GM12878 (cell line): ENCODE data around the gene ZNF506. TPM values are rescaled to one million over a fixed set of nuclear protein-coding genes. Genes with fewer than 3 reads are reported as not detected.

Experiments
- ATAC-seq: fragments of 200-7000 bp; cut with Tn5 transposase; 3 replicates; pipeline ENCODE4 v1.9.1; 2020; ENCODE audit warnings: mild to moderate bottlenecking, moderate library complexity
- BruUV-seq: library from RNA; stranded (reverse); fragments of 400-500 nt; replicated peaks from 2 replicates; lab custom pipeline; 2021; lab: Mats Ljungman, UMichigan
- CTCF ChIA-PET: fragments of 300-600 bp; sonication (Branson Sonifier 250); formaldehyde crosslinking; extraction: SDS; loops from one replicate; lab custom pipeline; 2021; ENCODE audit warnings: inconsistent platforms; lab: Yijun Ruan, JAX
- POLR2A ChIA-PET: fragments of 350-600 bp; formaldehyde crosslinking; extraction: SDS; loops from one replicate; lab custom pipeline; 2021; ENCODE audit warnings: inconsistent platforms; lab: Charles Lee
- RAD21 ChIA-PET: fragments of 300-600 bp; sonication (Branson Sonifier 250); formaldehyde crosslinking; loops from one replicate; lab custom pipeline; 2023; ENCODE audit warnings: antibody characterized with exemption; ENCODE audit not compliant: unreplicated experiment; lab: Charles Lee
- SMC1A ChIA-PET: fragments of 300-600 bp; sonication (Branson Sonifier 250); formaldehyde crosslinking; loops from one replicate; lab custom pipeline; 2023; ENCODE audit not compliant: unreplicated experiment, uncharacterized antibody; lab: Charles Lee
- DNase-seq: peaks from one replicate; pipeline ENCODE4 v3.0.0-alpha.2; 2011; ENCODE audit warnings: low read depth, low spot score
- FAIRE-seq: peaks from 3 replicates; lab custom pipeline; 2011; peaks lifted over from hg19 to GRCh38; lab: Jason Lieb, UNC
- H2AFZ ChIP-seq: 2 replicates; pipeline ENCODE4 v1.6.0; 2011; ENCODE audit warnings: low read depth, low read length, control low read depth; ENCODE audit not compliant: control insufficient read depth
- H3K27ac ChIP-seq: 2 replicates; pipeline ENCODE4 v1.5.1; 2011; ENCODE audit warnings: control low read depth; ENCODE audit not compliant: control insufficient read depth, insufficient read depth
- H3K27me3 ChIP-seq, 2 experiments: replicated peaks in 1 of 2; 2 replicates each; pipeline versions ENCODE4 v1.6.0 to v1.6.1; 2011; ENCODE audit warnings: low read length in 1 of 2; ENCODE audit not compliant: control insufficient read depth in 2 of 2, insufficient read depth in 2 of 2
- H3K36me3 ChIP-seq, 2 experiments: 2 replicates each; pipeline ENCODE4 v1.5.1; 2011; ENCODE audit warnings: low read length in 1 of 2; ENCODE audit not compliant: control insufficient read depth in 2 of 2, insufficient read depth in 2 of 2
- H3K4me1 ChIP-seq: 2 replicates; pipeline ENCODE4 v1.6.1; 2011; ENCODE audit warnings: mild to moderate bottlenecking, low read length, moderate library complexity, mixed read lengths; ENCODE audit not compliant: control insufficient read depth, insufficient read depth
- H3K4me2 ChIP-seq: 2 replicates; pipeline ENCODE4 v1.6.0; 2011; ENCODE audit warnings: control low read depth; ENCODE audit not compliant: control insufficient read depth, insufficient read depth
- H3K4me3 ChIP-seq: fragments of 200-600 bp; sonication (generic); 2 replicates; pipeline ENCODE4 v1.5.1; 2016
- H3K79me2 ChIP-seq: 2 replicates; pipeline ENCODE4 v1.6.0; 2011; ENCODE audit warnings: low read length; ENCODE audit not compliant: control insufficient read depth, insufficient read depth
- H3K9ac ChIP-seq: 2 replicates; pipeline ENCODE4 v1.8.0; 2011; ENCODE audit warnings: low read length, control low read depth, mixed read lengths; ENCODE audit not compliant: control insufficient read depth, insufficient read depth
- H3K9me3 ChIP-seq: replicated peaks from 3 replicates; pipeline ENCODE4 v1.5.1; 2011; ENCODE audit warnings: mild to moderate bottlenecking, low read length; ENCODE audit not compliant: control insufficient read depth, insufficient read depth
- H4K20me1 ChIP-seq: 2 replicates; pipeline ENCODE4 v1.6.0; 2011; ENCODE audit not compliant: control insufficient read depth, insufficient read depth
- POU2F2 ChIP-seq: IDR thresholded peaks from 3 replicates; pipeline ENCODE4 v1.6.1; 2011; ENCODE audit warnings: low read depth, mild to moderate bottlenecking, low read length, borderline replicate concordance
- STAT3 ChIP-seq: IDR thresholded peaks from 2 replicates; pipeline ENCODE4 v1.6.1; 2011; ENCODE audit warnings: low read depth, low read length, improper control_type of control experiment
- ZNF274 ChIP-seq: IDR thresholded peaks from one replicate; pipeline ENCODE4 v1.8.0; 2011; ENCODE audit not compliant: insufficient read length, insufficient read depth
- ZNF622 ChIP-seq: fragments of 450-650 bp; IDR thresholded peaks from 2 replicates; pipeline ENCODE4 v1.6.1; 2017; ENCODE audit warnings: mild to moderate bottlenecking, inconsistent platforms
- WGBS: methylation state at CpG from one replicate; pipeline ENCODE4 v1.1.6; 2016; ENCODE audit warnings: low lambda C conversion rate; ENCODE audit not compliant: insufficient replicate concordance, insufficient coverage; ENCODE audit errors: missing lambda C conversion rate; 5-methylcytosine and 5-hydroxymethylcytosine counted together
- in situ Hi-C: fragments of 300-500 bp; cut with MboI; formaldehyde crosslinking; loops from 9 replicates; pipeline ENCODE4 v1.14.3; 2018; ENCODE audit warnings: mixed read lengths
- intact Hi-C: fragments of 100-400 bp; cut with micrococcal nuclease; formaldehyde crosslinking; loops from one replicate; pipeline ENCODE4 v1.14.2; 2022; ENCODE audit not compliant: unreplicated experiment
- polyA plus RNA-seq, 11 experiments: library from polyadenylated mRNA; depleted of rRNA in 4 of 11; unstranded in 6 of 11; stranded (reverse) in 5 of 11; fragments of >200 nt; fragmentation: Nextera tagmentation in 4 of 11; fragmentation: Illumina TruSeq in 1 of 11; extraction: Ambion mirVana in 4 of 11; extraction: Trizol in 1 of 11; gene quantifications; 1 replicate in 1 of 11; 2 replicates in 10 of 11; pipeline versions ENCODE4 v1.2.1 to v1.2.3, GENCODE V29; 2011 to 2016; ENCODE audit warnings: inconsistent platforms in 2 of 11, missing spikeins in 2 of 11, low read depth in 1 of 11
- total RNA-seq, 4 experiments: library from RNA; depleted of rRNA in 3 of 4; stranded (reverse); fragments of >200 nt in 3 of 4; fragmentation: Illumina TruSeq in 1 of 4; extraction: Trizol in 1 of 4; gene quantifications; 2 replicates each; pipeline versions ENCODE4 v1.2.1 to v1.2.3, GENCODE V29; 2013 to 2021
- TF ChIP-seq, protein P1 (sequence below): fragments of 450-650 bp; IDR thresholded peaks from 2 replicates; pipeline ENCODE4 v1.6.1; 2018; ENCODE audit warnings: mild to moderate bottlenecking, low read depth, moderate library complexity; ENCODE audit not compliant: partially characterized antibody
- TF ChIP-seq, protein P2 (sequence below): IDR thresholded peaks from 2 replicates; pipeline ENCODE4 v1.6.1; 2012; ENCODE audit warnings: low read depth, low read length, improper control_type of control experiment

The ZNF506 gene
- total and polyA plus RNA-seq, 10 of the 15 experiments (the other 5 are each of a cell fraction or from before 2014, with no cell fraction given), result 3.5 to 12.0 (median 7.9) TPM

DNA sequence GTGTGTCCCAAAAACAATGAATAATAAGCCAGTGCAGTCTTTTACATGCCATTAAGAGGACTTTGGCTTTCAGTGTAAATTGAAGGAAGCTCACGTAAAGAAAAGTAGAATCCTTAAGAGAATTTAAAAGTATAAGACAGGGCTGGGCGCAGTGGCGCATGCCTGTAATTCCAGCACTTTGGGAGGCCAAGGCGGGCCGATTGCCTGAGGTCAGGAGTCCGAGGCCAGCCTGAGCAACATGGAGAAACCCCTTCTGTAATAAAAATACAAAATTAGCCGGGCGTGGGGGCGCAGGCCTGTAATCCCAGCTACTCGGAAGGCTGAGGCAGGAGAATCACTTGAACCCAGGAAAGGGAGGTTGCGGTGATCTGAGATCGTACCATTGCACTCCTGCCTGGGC, 26.2 kb upstream of the ZNF506 start:
- Histone ChIP-seq H4K20me1 (no peaks in the 10 kb centered on the region), H2AFZ (no peak overlapping the region), H3K9me3 (peaks cover 2% of the 10 kb centered on the region; the same call in 1 of the 3 replicates), H3K27me3 (no peaks in the 10 kb centered on the region), H3K27ac (no peak overlapping the region), H3K9ac (no peak overlapping the region)
- ChIA-PET RAD21 (no interaction called here), POLR2A (interaction anchor here (1.2 kb wide), 1 partner anchor 18 kb away, joined by 5 read pairs; the partner anchor contains the start of gene ZNF253), SMC1A (no interaction called here)
- no peak for DNase-seq
- in situ Hi-C loops, result no loop called here
- TF ChIP-seq STAT3 (no peak), POU2F2 (no peak)
- TF ChIP-seq, protein P1, sequence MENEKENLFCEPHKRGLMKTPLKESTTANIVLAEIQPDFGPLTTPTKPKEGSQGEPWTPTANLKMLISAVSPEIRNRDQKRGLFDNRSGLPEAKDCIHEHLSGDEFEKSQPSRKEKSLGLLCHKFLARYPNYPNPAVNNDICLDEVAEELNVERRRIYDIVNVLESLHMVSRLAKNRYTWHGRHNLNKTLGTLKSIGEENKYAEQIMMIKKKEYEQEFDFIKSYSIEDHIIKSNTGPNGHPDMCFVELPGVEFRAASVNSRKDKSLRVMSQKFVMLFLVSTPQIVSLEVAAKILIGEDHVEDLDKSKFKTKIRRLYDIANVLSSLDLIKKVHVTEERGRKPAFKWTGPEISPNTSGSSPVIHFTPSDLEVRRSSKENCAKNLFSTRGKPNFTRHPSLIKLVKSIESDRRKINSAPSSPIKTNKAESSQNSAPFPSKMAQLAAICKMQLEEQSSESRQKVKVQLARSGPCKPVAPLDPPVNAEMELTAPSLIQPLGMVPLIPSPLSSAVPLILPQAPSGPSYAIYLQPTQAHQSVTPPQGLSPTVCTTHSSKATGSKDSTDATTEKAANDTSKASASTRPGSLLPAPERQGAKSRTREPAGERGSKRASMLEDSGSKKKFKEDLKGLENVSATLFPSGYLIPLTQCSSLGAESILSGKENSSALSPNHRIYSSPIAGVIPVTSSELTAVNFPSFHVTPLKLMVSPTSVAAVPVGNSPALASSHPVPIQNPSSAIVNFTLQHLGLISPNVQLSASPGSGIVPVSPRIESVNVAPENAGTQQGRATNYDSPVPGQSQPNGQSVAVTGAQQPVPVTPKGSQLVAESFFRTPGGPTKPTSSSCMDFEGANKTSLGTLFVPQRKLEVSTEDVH, result no peak
- TF ChIP-seq, protein P2, sequence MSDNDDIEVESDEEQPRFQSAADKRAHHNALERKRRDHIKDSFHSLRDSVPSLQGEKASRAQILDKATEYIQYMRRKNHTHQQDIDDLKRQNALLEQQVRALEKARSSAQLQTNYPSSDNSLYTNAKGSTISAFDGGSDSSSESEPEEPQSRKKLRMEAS, result no peak
- TF ChIP-seq, all 136 proteins: peak for 0
- Histone ChIP-seq H3K4me1 (no peaks in the 10 kb centered on the region), H3K79me2 (no peaks in the 10 kb centered on the region), H3K4me3 (no peak overlapping the region), H3K4me2 (no peak overlapping the region), H3K36me3 (no peaks in the 10 kb centered on the region)
- no TSS peak for BruUV-seq
- CTCF ChIA-PET, result no interaction called here
- FAIRE-seq (no peak), ATAC-seq (no peak)
- 85% methylated on average over 12 of the region's 12 CpGs for WGBS
- intact Hi-C loops, result no loop called here

DNA sequence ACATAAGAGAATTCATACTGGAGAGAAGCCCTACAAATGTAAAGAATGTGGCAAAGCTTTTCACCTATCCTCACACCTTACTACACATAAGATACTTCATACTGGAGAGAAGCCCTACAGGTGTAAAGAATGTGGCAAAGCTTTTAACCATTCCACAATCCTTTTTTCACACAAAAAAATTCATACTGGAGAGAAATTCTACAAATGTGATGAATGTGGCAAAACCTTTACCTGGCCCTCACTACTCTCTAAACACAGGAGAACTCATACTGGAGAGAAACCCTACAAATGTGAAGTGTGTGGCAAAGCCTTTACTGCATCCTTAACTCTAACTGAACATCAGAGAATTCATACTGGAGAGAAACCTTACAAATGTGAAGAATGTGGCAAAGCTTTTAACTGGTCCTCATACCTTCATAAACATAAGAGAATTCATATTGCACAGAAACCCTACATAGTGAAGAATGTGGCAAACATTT, 14.0 kb upstream of the ZNF506 start:
- intact Hi-C loops (no loop called here), in situ Hi-C loops (no loop called here)
- Histone ChIP-seq H3K4me3 (no peak overlapping the region), H3K27ac (no peak overlapping the region), H2AFZ (no peak overlapping the region), H3K4me1 (no peaks in the 10 kb centered on the region), H3K27me3 (no peaks in the 10 kb centered on the region), H3K9me3 (peaks cover 3% of the 10 kb centered on the region; the same call in 2 of the 3 replicates), H3K79me2 (no peaks in the 10 kb centered on the region), H3K36me3 (no peaks in the 10 kb centered on the region), H4K20me1 (no peaks in the 10 kb centered on the region), H3K4me2 (no peak overlapping the region), H3K9ac (no peak overlapping the region)
- ChIA-PET CTCF (no interaction called here), POLR2A (no interaction called here), SMC1A (no interaction called here), RAD21 (no interaction called here)
- BruUV-seq, result no TSS peak
- no peak for FAIRE-seq
- TF ChIP-seq ZNF274, result peak; percentile 84
- TF ChIP-seq ZNF622, result no peak
- DNase-seq, result no peak
- no peak for ATAC-seq
